HepG2 (cell line): ENCODE measurements around the gene POLR2J. TPM values are rescaled to one million over a fixed set of nuclear protein-coding genes. Genes with fewer than 3 reads are reported as not detected.

ENCODE experiments used
- ATAC-seq: fragments of 200-7000 bp; cut with Tn5 transposase; 3 replicates; pipeline ENCODE4 v1.9.1; 2020; ENCODE audit warnings: mild to moderate bottlenecking, moderate library complexity
- BruUV-seq: library from RNA; stranded (reverse); fragments of 400-500 nt; replicated peaks from 2 replicates; lab custom pipeline; 2021; lab: Mats Ljungman, UMichigan
- CTCF ChIA-PET: fragments of 300-600 bp; formaldehyde crosslinking; extraction: SDS; loops from one replicate; lab custom pipeline; 2021; ENCODE audit warnings: low total read pairs, inconsistent platforms, low intra/inter-chr PET ratio; lab: Yijun Ruan, JAX
- POLR2A ChIA-PET: fragments of 350-600 bp; sonication (Branson Sonifier 250); formaldehyde crosslinking; loops from one replicate; lab custom pipeline; 2020; ENCODE audit warnings: antibody characterized with exemption, inconsistent platforms; lab: Yijun Ruan, JAX
- DNase-seq: peaks from one replicate; pipeline ENCODE4 v3.0.0-alpha.2; 2015; ENCODE audit warnings: low spot score
- FAIRE-seq: peaks from 3 replicates; lab custom pipeline; 2011; peaks lifted over from hg19 to GRCh38; lab: Jason Lieb, UNC
- H2AFZ ChIP-seq: one replicate; pipeline ENCODE4 v1.6.1; 2011; ENCODE audit warnings: low read length, inconsistent platforms
- H3K27ac ChIP-seq: fragments of 300-600 bp; 3 replicates; pipeline ENCODE4 v1.8.0; 2011; ENCODE audit warnings: mixed run types, mild to moderate bottlenecking, mixed read lengths, low read length, inconsistent platforms; ENCODE audit not compliant: insufficient read depth; ENCODE audit errors: extremely low read length
- H3K27me3 ChIP-seq, 2 experiments: fragments of 200-600 bp in 1 of 2; 2 replicates in 1 of 2; 3 replicates in 1 of 2; pipeline versions ENCODE4 v1.6.0 to v1.8.0; 2011; ENCODE audit warnings: low read length in 2 of 2, mild to moderate bottlenecking in 2 of 2, moderate library complexity in 2 of 2, inconsistent platforms in 1 of 2; ENCODE audit not compliant: insufficient read depth in 2 of 2, control insufficient read depth in 1 of 2
- H3K36me3 ChIP-seq, 2 experiments: fragments of 200-600 bp in 1 of 2; replicated peaks in 1 of 2; 2 replicates in 1 of 2; 3 replicates in 1 of 2; pipeline versions ENCODE4 v1.5.1 to v1.8.0; 2011; ENCODE audit warnings: low read length in 2 of 2, inconsistent platforms in 1 of 2; ENCODE audit not compliant: insufficient read depth in 2 of 2, control insufficient read depth in 1 of 2
- H3K4me1 ChIP-seq: 2 replicates; pipeline ENCODE4 v1.5.1; 2012; ENCODE audit warnings: low read length, inconsistent platforms; ENCODE audit not compliant: insufficient read depth
- H3K4me2 ChIP-seq: 2 replicates; pipeline ENCODE4 v1.6.0; 2011; ENCODE audit warnings: low read depth, low read length, inconsistent platforms
- H3K4me3 ChIP-seq, 3 experiments: fragments of 200-600 bp in 1 of 3; sonication (generic), shearing (Covaris generic) in 1 of 3; replicated peaks in 1 of 3; 2 replicates each; pipeline ENCODE4 v1.5.1; 2011 to 2016; ENCODE audit warnings: low read length in 3 of 3, inconsistent platforms in 2 of 3, low read depth in 2 of 3, mild to moderate bottlenecking in 2 of 3, control low read depth in 1 of 3, mixed read lengths in 1 of 3; ENCODE audit not compliant: insufficient read depth in 1 of 3
- H3K79me2 ChIP-seq: one replicate; pipeline ENCODE4 v1.6.1; 2011; ENCODE audit warnings: low read length, inconsistent platforms; ENCODE audit not compliant: insufficient read depth
- H3K9ac ChIP-seq: 2 replicates; pipeline ENCODE4 v1.6.0; 2011; ENCODE audit warnings: mild to moderate bottlenecking, low read depth, low read length, inconsistent platforms; ENCODE audit not compliant: insufficient read depth
- H3K9me3 ChIP-seq: 2 replicates; pipeline ENCODE4 v1.5.1; 2012; ENCODE audit warnings: mild to moderate bottlenecking, low read length
- H4K20me1 ChIP-seq: 2 replicates; pipeline ENCODE4 v1.6.0; 2011; ENCODE audit warnings: inconsistent platforms, mild to moderate bottlenecking, low read length, moderate library complexity; ENCODE audit not compliant: insufficient read depth
- ARID4A ChIP-seq: sonication (generic); formaldehyde crosslinking; IDR thresholded peaks from 2 replicates; pipeline ENCODE4 v1.5.0; 2020; ENCODE audit warnings: mild to moderate bottlenecking, missing genetic modification reagents, borderline replicate concordance
- ATF6 ChIP-seq: sonication (generic); formaldehyde crosslinking; conservative IDR thresholded peaks from 2 replicates; pipeline ENCODE4 v1.4.0; 2020; ENCODE audit warnings: missing genetic modification reagents
- ATF7 ChIP-seq, 2 experiments: fragments of 450-650 bp in 1 of 2; sonication (generic) in 1 of 2; formaldehyde crosslinking in 1 of 2; IDR thresholded peaks; 2 replicates each; pipeline versions ENCODE4 v1.4.0 to v1.6.1; 2016 to 2020; ENCODE audit warnings: antibody characterized with exemption in 1 of 2, mild to moderate bottlenecking in 1 of 2, missing genetic modification reagents in 1 of 2
- FIP1L1 ChIP-seq: fragments of 200-400 bp; formaldehyde crosslinking; IDR thresholded peaks from 2 replicates; pipeline ENCODE4 v1.6.1; 2018; ENCODE audit warnings: low read depth, mild to moderate bottlenecking, low read length, moderate library complexity, borderline replicate concordance; ENCODE audit not compliant: insufficient read depth
- HOMEZ ChIP-seq: IDR thresholded peaks from 2 replicates; pipeline ENCODE4 v1.6.1; 2016; ENCODE audit warnings: low read depth
- IRF1 ChIP-seq: sonication (generic); formaldehyde crosslinking; IDR thresholded peaks from 2 replicates; pipeline ENCODE4 v1.4.0; 2020; ENCODE audit warnings: low read depth, mild to moderate bottlenecking, missing genetic modification reagents
- KDM5A ChIP-seq: fragments of 200-600 bp; sonication (generic); IDR thresholded peaks from 2 replicates; pipeline ENCODE4 v1.7.0; 2018; ENCODE audit warnings: antibody characterized with exemption, mild to moderate bottlenecking, low read length, borderline replicate concordance
- MED8 ChIP-seq: sonication (generic); formaldehyde crosslinking; IDR thresholded peaks from 2 replicates; pipeline ENCODE4 v1.8.1; 2023; ENCODE audit warnings: mild to moderate bottlenecking, missing genetic modification reagents; ENCODE audit not compliant: insufficient replicate concordance
- TSC22D2 ChIP-seq: sonication (generic); formaldehyde crosslinking; IDR thresholded peaks from 2 replicates; pipeline ENCODE4 v1.5.1; 2020; ENCODE audit warnings: missing genetic modification reagents, mild to moderate bottlenecking, borderline replicate concordance
- ZNF430 ChIP-seq: sonication (generic); formaldehyde crosslinking; IDR thresholded peaks from 2 replicates; pipeline ENCODE4 v1.9.0; 2021; ENCODE audit warnings: mild to moderate bottlenecking, missing genetic modification reagents
- ZNF749 ChIP-seq: sonication (generic); formaldehyde crosslinking; IDR thresholded peaks from 2 replicates; pipeline ENCODE4 v1.8.0; 2022; ENCODE audit warnings: mild to moderate bottlenecking, missing genetic modification reagents, moderate library complexity, borderline replicate concordance
- WGBS: methylation state at CpG from one replicate; pipeline ENCODE4 v1.1.6; 2017; ENCODE audit warnings: low lambda C conversion rate; 5-methylcytosine and 5-hydroxymethylcytosine counted together
- in situ Hi-C: cut with HindIII; loops from 2 replicates; pipeline ENCODE4 v1.10.0; 2017; ENCODE audit warnings: low pct_unique_long_range_greater_than_20kb; ENCODE audit not compliant: extremely low pct_ligation_motif_present
- intact Hi-C: fragments of 100-400 bp; cut with micrococcal nuclease; formaldehyde crosslinking; loops from one replicate; pipeline ENCODE4 v1.10.0; 2022; ENCODE audit not compliant: unreplicated experiment
- polyA plus RNA-seq, 8 experiments: library from polyadenylated mRNA; depleted of rRNA in 3 of 8; stranded (reverse) in 7 of 8; unstranded in 1 of 8; fragments of >200 nt; fragmentation: Illumina TruSeq in 4 of 8; extraction: Trizol in 4 of 8; gene quantifications; 2 replicates each; pipeline versions ENCODE4 v1.2.1 to v1.2.3, GENCODE V29; 2011 to 2016; ENCODE audit warnings: low read depth in 4 of 8, missing spikeins in 1 of 8, mixed read lengths in 1 of 8; ENCODE audit not compliant: insufficient read depth in 1 of 8
- total RNA-seq, 5 experiments: library from RNA; depleted of rRNA; stranded (reverse); fragments of >200 nt; fragmentation: Illumina TruSeq; extraction: Trizol; gene quantifications; 2 replicates each; pipeline ENCODE4 v1.2.3, GENCODE V29; 2016; ENCODE audit warnings: low read depth in 1 of 5

POLR2J gene
- total and polyA plus RNA-seq, 2 of the 13 experiments (the other 11 are each of a cell fraction or from before 2014, with no cell fraction given) = 41.2 to 71.4 TPM

GRCh38 chr7:102456327-102456726 is 22.4 kb downstream of the POLR2J start:
- CTCF ChIA-PET = no interaction called here
- WGBS = 96% methylated on average over 10 of the region's 10 CpGs
- H3K4me2 ChIP-seq = no peak overlapping the region

More at GRCh38 chr7:102456327-102456726, 22.4 kb downstream of the POLR2J start:
- Histone ChIP-seq H3K36me3 (peaks cover 9 to 12% of the 10 kb centered on the region in 2 experiments; a peak in 3 of 5 replicates), H2AFZ (no peak overlapping the region), H3K4me3 (no peak overlapping the region), H3K4me1 (peaks cover 10% of the 10 kb centered on the region), H3K27me3 (no peaks in the 10 kb centered on the region), H3K9ac (no peak overlapping the region), H3K9me3 (no peaks in the 10 kb centered on the region), H4K20me1 (no peaks in the 10 kb centered on the region), H3K79me2 (no peaks in the 10 kb centered on the region), H3K27ac (no peak overlapping the region)
- TF ChIP-seq ARID4A (CRISPR knock-in tag) = no peak
- no peak for TF ChIP-seq KDM5A
- TF ChIP-seq ATF6 (CRISPR knock-in tag) = no peak
- TF ChIP-seq IRF1 (CRISPR knock-in tag) = no peak
- TF ChIP-seq MED8 (CRISPR knock-in tag) = no peak
- no peak for TF ChIP-seq ZNF749
- no peak for TF ChIP-seq TSC22D2 (CRISPR knock-in tag)
- TF ChIP-seq ZNF430 = no peak
- no peak for TF ChIP-seq HOMEZ
- no peak for TF ChIP-seq FIP1L1
- no peak for TF ChIP-seq ATF7 (IDR thresholded peaks at IDR 0.05)
- TF ChIP-seq ATF7 (CRISPR knock-in tag; IDR thresholded peaks at IDR 0.05) = no peak
- FAIRE-seq (no peak), ATAC-seq (no peak), DNase-seq (no peak)
- in situ Hi-C loops = no loop called here
- BruUV-seq = TSS peak; percentile 53
- POLR2A ChIA-PET = no interaction called here
- intact Hi-C loops = no loop called here
